Measurements from ENCODE around the gene BRPF1. TPM values are rescaled to one million over a fixed set of nuclear protein-coding genes. Genes with fewer than 3 reads are reported as not detected.
"Not testable (repeated sequence)": the region's sequence is repeated elsewhere in the genome, so short reads cannot be mapped to it uniquely, and the experiment has no call there.

The BRPF1 gene
- total RNA-seq, 1 donor from 2014 or later, result 12.0 TPM

GRCh38 chr3:9769426-9770275, 38.1 kb downstream of the BRPF1 start, which contains the start of gene CAMK1:
TSS of gene CAMK1 (minus strand) at chr3:9769947. CDS start at chr3:9767749, 2,198 bp downstream.
- DNase-seq, result peak; percentile 29

GRCh38 chr3:9770276-9770812, 38.8 kb downstream of the BRPF1 start:
- DNase-seq, result peak; percentile 32

- DNase-seq, result not testable (repeated sequence)
Observed at GRCh38 chr3:9771007-9771406, 39.5 kb downstream of the BRPF1 start.

GRCh38 chr3:9776896-9777693, 45.6 kb downstream of the BRPF1 start:
- DNase-seq, result no peak

GRCh38 chr3:9777694-9778021, 46.1 kb downstream of the BRPF1 start:
- no peak for DNase-seq

- no peak for DNase-seq
Observed at GRCh38 chr3:9778143-9779074, 46.9 kb downstream of the BRPF1 start.

GRCh38 chr3:9779075-9779593, 47.6 kb downstream of the BRPF1 start:
- no peak for DNase-seq

GRCh38 chr3:9779721-9780457, 48.4 kb downstream of the BRPF1 start:
- DNase-seq, result no peak

GRCh38 chr3:9780458-9780812, 48.9 kb downstream of the BRPF1 start:
- no peak for DNase-seq

GRCh38 chr3:9780910-9781309, 49.4 kb downstream of the BRPF1 start:
- no peak for DNase-seq

GRCh38 chr3:9781551-9781950, 50.0 kb downstream of the BRPF1 start:
- no peak for DNase-seq

GRCh38 chr3:9781978-9782603, 50.6 kb downstream of the BRPF1 start:
- no peak for DNase-seq

GRCh38 chr3:9782770-9783169, 51.2 kb downstream of the BRPF1 start:
- DNase-seq, result no peak

GRCh38 chr3:9783954-9784353, 52.4 kb downstream of the BRPF1 start:
- no peak for DNase-seq

GRCh38 chr3:9784965-9785364, 53.4 kb downstream of the BRPF1 start:
- no peak for DNase-seq

- no peak for DNase-seq
Observed at GRCh38 chr3:9785602-9786001, 54.1 kb downstream of the BRPF1 start.

- DNase-seq, result no peak
Observed at GRCh38 chr3:9786209-9786739, 54.7 kb downstream of the BRPF1 start.

GRCh38 chr3:9786825-9787669, 55.5 kb downstream of the BRPF1 start:
- DNase-seq, result no peak

GRCh38 chr3:9787714-9788113, 56.2 kb downstream of the BRPF1 start:
- no peak for DNase-seq

All from skin of body (tissue), 2 donors.